B cell (primary cell): ENCODE results near the gene SAC3D1. TPM values are rescaled to one million over a fixed set of nuclear protein-coding genes. Genes with fewer than 3 reads are reported as not detected.

ENCODE experiments used
- ATAC-seq: fragments of 200-7000 bp; cut with Tn5 transposase; one replicate; pipeline ENCODE4 v1.10.0; 2021; ENCODE audit warnings: low read depth, mild to moderate bottlenecking, moderate number of reproducible peaks, moderate library complexity
- CTCF ChIA-PET: fragments of 350-600 bp; sonication (Branson Sonifier 250); formaldehyde crosslinking; loops from one replicate; lab custom pipeline; 2021; ENCODE audit warnings: antibody characterized with exemption, inconsistent platforms; lab: Charles Lee
- POLR2A ChIA-PET: fragments of 350-600 bp; sonication (Branson Sonifier 250); formaldehyde crosslinking; loops from one replicate; lab custom pipeline; 2021; ENCODE audit warnings: antibody characterized with exemption; lab: Charles Lee
- DNase-seq: peaks from one replicate; pipeline ENCODE4 v3.0.0; 2013
- H2AFZ ChIP-seq: 2 replicates; pipeline ENCODE4 v1.6.1; 2012; ENCODE audit warnings: mild to moderate bottlenecking, low read depth, low read length; ENCODE audit not compliant: insufficient read depth, poor library complexity, severe bottlenecking
- H3K27ac ChIP-seq, 2 donors: 1 replicate in 1 of 2; 2 replicates in 1 of 2; pipeline ENCODE4 v1.5.1; 2012 to 2013; ENCODE audit warnings: low read length in 2 of 2, mild to moderate bottlenecking in 2 of 2, moderate library complexity in 1 of 2
- H3K27me3 ChIP-seq, 4 experiments: fragments of 200-600 bp in 1 of 4; sonication (generic) in 1 of 4; replicated peaks in 1 of 4; 1 replicate in 2 of 4; 2 replicates in 2 of 4; pipeline versions ENCODE4 v1.6.1 to v1.7.0; 2013 to 2016; ENCODE audit warnings: low read length in 3 of 4, mild to moderate bottlenecking in 2 of 4, mixed read lengths in 1 of 4, moderate library complexity in 1 of 4; ENCODE audit not compliant: insufficient read depth in 4 of 4, control insufficient read depth in 3 of 4; ENCODE audit errors: control extremely low read depth in 1 of 4
- H3K36me3 ChIP-seq, 2 experiments: replicated peaks in 1 of 2; 1 replicate in 1 of 2; 2 replicates in 1 of 2; pipeline versions ENCODE4 v1.6.1 to v1.7.1; 2013; ENCODE audit warnings: low read length in 1 of 2; ENCODE audit not compliant: insufficient read depth in 2 of 2, control insufficient read depth in 1 of 2; ENCODE audit errors: control extremely low read depth in 1 of 2, extremely low read depth in 1 of 2
- H3K4me1 ChIP-seq, 2 donors: fragments of 200-600 bp in 1 of 2; sonication (generic) in 1 of 2; 1 replicate in 1 of 2; 2 replicates in 1 of 2; pipeline versions ENCODE4 v1.5.1 to v1.6.1; 2013 to 2017; ENCODE audit warnings: low read length in 2 of 2; ENCODE audit not compliant: control insufficient read depth in 2 of 2, insufficient read depth in 2 of 2
- H3K4me2 ChIP-seq: replicated peaks from 2 replicates; pipeline ENCODE3; 2012; ENCODE audit warnings: mild to moderate bottlenecking, low read depth, low read length; ENCODE audit not compliant: poor library complexity, severe bottlenecking
- H3K4me3 ChIP-seq, 5 experiments: fragments of 200-600 bp in 1 of 5; sonication (generic) in 1 of 5; 1 replicate in 3 of 5; 2 replicates in 2 of 5; pipeline versions ENCODE4 v1.5.1 to v1.7.0; 2011 to 2016; ENCODE audit warnings: low read length in 4 of 5, mild to moderate bottlenecking in 4 of 5, low read depth in 2 of 5, control low read depth in 1 of 5, moderate library complexity in 1 of 5; ENCODE audit not compliant: insufficient read depth in 1 of 5; ENCODE audit errors: control extremely low read depth in 1 of 5, extremely low read depth in 1 of 5
- H3K79me2 ChIP-seq: fragments of 200-600 bp; sonication (generic); one replicate; pipeline ENCODE4 v1.6.0; 2016; ENCODE audit warnings: low read length; ENCODE audit not compliant: control insufficient read depth, insufficient read depth
- H3K9ac ChIP-seq: fragments of 200-600 bp; sonication (generic); 2 replicates; pipeline ENCODE4 v1.6.1; 2017; ENCODE audit warnings: mild to moderate bottlenecking, low read length, moderate library complexity
- H3K9me3 ChIP-seq, 3 donors: one replicate each; pipeline versions ENCODE4 v1.6.1 to v1.7.1; 2013; ENCODE audit warnings: low read length in 2 of 3; ENCODE audit not compliant: control insufficient read depth in 2 of 3, insufficient read depth in 1 of 3; ENCODE audit errors: control extremely low read depth in 1 of 3
- H4K20me1 ChIP-seq: 2 replicates; pipeline ENCODE4 v1.6.0; 2012; ENCODE audit warnings: mild to moderate bottlenecking, low read length; ENCODE audit not compliant: insufficient read depth, control insufficient read depth, poor library complexity, severe bottlenecking
- H3K27ac Mint-ChIP-seq: one replicate; pipeline ENCODE4 v1.8.0; 2021; ENCODE audit warnings: mixed read lengths
- H3K27me3 Mint-ChIP-seq: one replicate; pipeline ENCODE4 v1.8.0; 2021; ENCODE audit warnings: mixed read lengths
- H3K4me1 Mint-ChIP-seq: one replicate; pipeline ENCODE4 v1.8.0; 2021; ENCODE audit warnings: mixed read lengths
- H3K4me3 Mint-ChIP-seq: one replicate; pipeline ENCODE4 v1.8.0; 2021; ENCODE audit warnings: mixed read lengths
- H3K9me3 Mint-ChIP-seq: one replicate; pipeline ENCODE4 v1.8.0; 2022; ENCODE audit warnings: mixed read lengths; ENCODE audit not compliant: insufficient read depth
- CTCF ChIP-seq: fragments of 200-600 bp; IDR thresholded peaks from one replicate; pipeline ENCODE4 v1.8.0; 2022; ENCODE audit warnings: antibody characterized with exemption, mild to moderate bottlenecking
- EZH2 ChIP-seq: IDR thresholded peaks from 2 replicates; pipeline ENCODE4 v1.6.1; 2012; ENCODE audit warnings: borderline replicate concordance, low read depth, mild to moderate bottlenecking, moderate library complexity, low read length; ENCODE audit not compliant: insufficient read depth, poor library complexity, severe bottlenecking
- WGBS: methylation state at CpG from one replicate; pipeline ENCODE4 v1.1.5; 2013; ENCODE audit warnings: missing lambda C conversion rate; ENCODE audit not compliant: insufficient coverage; 5-methylcytosine and 5-hydroxymethylcytosine counted together
- intact Hi-C: fragments of 100-400 bp; cut with micrococcal nuclease; formaldehyde crosslinking; loops from one replicate; pipeline ENCODE4 v1.10.0; 2022
- polyA plus RNA-seq: library from polyadenylated mRNA; depleted of rRNA; stranded (reverse); fragments of >200 nt; gene quantifications from 2 replicates; pipeline ENCODE4 v1.2.3, GENCODE V29; 2012
- total RNA-seq, 2 donors: library from RNA; stranded (reverse); fragments of 120-200 nt in 1 of 2; gene quantifications; 1 replicate in 1 of 2; 2 replicates in 1 of 2; pipeline versions ENCODE4 v1.2.3 to v1.2.4, GENCODE V29; 2013 to 2022

SAC3D1 gene
- total and polyA plus RNA-seq, 2 donors (not counting 1 experiment from before 2014, with no cell fraction given) = 5.9 to 6.0 TPM

GRCh38 chr11:65083134-65083833 is 42.3 kb downstream of the SAC3D1 start:
- Histone ChIP-seq H3K9ac (peak overlapping the region; percentile 86), H3K36me3 (peaks cover 0 to 33% of the 10 kb centered on the region in 2 experiments), H3K4me1 (peaks cover 12 to 26% of the 10 kb centered on the region in 2 donors), H2AFZ (peak overlapping the region; percentile 98), H3K27ac (peak overlapping the region; percentile 91 to 94), H3K4me3 (peak overlapping the region; percentile 53 to 77 (median 75)), H3K4me2 (peak overlapping the region; percentile 88), H3K9me3 (no peaks in the 10 kb centered on the region), H3K79me2 (peaks cover 31% of the 10 kb centered on the region), H4K20me1 (peaks cover 8% of the 10 kb centered on the region), H3K27me3 (no peaks in the 10 kb centered on the region)
- TF ChIP-seq CTCF (no peak), EZH2 (no peak)
- 9% methylated on average over 8 of the region's 13 CpGs for WGBS
- intact Hi-C loops = no loop called here
- H3K4me1 Mint-ChIP-seq = peaks cover 30% of the 10 kb centered on the region
- ChIA-PET POLR2A (no interaction called here), CTCF (interaction anchor here (1.7 to 2.0 kb wide), 2 partner anchors 27 to 42 kb away, joined by 6 to 8 read pairs; partner anchors contain the start of gene SAC3D1)
- H3K27ac Mint-ChIP-seq = peak overlapping the region; percentile 100
- H3K4me3 Mint-ChIP-seq = peak overlapping the region; percentile 98
- ATAC-seq (no peak), DNase-seq (no peak)
- H3K27me3 Mint-ChIP-seq = no peaks in the 10 kb centered on the region
- no peaks in the 10 kb centered on the region for H3K9me3 Mint-ChIP-seq
